SH-SY5Y (cell line): Measurements from ENCODE around the gene NRG3.

Source experiments
- GATA2 ChIP-seq: IDR thresholded peaks from 2 replicates; pipeline ENCODE4 v1.6.1; 2011; ENCODE audit warnings: mild to moderate bottlenecking, low read depth, low read length
- GATA3 ChIP-seq: IDR thresholded peaks from 2 replicates; pipeline ENCODE4 v1.6.1; 2011; ENCODE audit warnings: low read depth, mild to moderate bottlenecking, low read length, moderate library complexity

The NRG3 gene

DNA sequence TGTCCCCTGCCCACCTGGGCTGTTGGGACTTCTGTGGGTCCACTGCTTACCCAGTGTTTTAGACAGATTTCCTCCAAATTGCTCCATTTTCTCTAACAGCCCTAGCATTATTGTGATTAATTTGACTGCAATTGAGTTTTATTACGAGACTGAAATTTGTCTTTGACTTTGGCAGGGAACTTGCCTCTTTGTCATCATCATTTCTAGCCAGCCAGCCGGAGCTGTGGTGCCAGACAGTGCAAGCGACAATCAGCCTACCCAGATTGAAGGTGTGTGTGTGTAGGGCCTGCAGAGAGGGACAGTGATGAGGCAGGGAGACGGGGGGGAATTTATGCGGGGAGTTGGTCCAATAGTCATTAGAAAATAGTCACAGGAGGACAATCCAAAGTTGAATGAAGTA lies 743.0 kb downstream of the NRG3 start:
- TF ChIP-seq GATA3, result no peak
- TF ChIP-seq GATA2, result no peak

DNA sequence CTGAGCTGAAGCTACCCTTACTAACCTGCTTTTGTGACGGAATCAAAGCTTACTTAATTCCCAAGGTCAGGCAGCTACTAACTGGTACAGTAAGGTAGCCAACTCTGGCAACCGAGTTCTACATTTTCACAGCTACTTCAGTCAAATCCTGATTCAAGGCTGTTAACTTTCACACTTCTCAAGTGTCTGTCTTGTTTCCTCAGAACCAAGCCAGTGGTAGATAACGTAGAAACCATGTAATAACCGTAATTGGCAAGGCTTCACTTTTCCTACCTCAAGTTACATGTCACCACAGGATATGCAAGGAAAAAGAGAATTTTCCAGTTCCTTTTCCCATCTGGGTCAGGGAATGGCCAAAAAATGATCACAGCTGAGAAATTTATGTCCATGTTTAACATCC lies 746.7 kb downstream of the NRG3 start:
- no peak for TF ChIP-seq GATA3
- TF ChIP-seq GATA2, result no peak

DNA sequence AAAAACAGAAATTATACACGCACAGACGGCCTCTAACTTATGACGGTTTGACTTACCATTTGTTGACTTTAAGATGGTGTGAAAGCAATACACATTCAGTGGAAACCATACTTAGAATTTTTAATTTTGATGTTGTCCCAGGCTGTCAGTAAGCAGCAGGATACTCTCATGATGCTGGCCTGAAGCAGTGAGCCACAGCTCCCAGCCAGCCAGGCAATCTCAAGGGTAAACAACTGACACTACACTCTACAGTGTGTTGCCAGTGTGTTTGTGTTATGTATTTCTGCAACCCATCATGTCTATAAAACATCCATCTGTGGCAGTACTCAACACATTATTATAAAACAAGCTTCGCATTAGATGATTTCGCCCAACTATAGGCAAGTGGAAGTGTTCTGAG lies 747.5 kb downstream of the NRG3 start:
- TF ChIP-seq GATA2, result no peak
- no peak for TF ChIP-seq GATA3

DNA sequence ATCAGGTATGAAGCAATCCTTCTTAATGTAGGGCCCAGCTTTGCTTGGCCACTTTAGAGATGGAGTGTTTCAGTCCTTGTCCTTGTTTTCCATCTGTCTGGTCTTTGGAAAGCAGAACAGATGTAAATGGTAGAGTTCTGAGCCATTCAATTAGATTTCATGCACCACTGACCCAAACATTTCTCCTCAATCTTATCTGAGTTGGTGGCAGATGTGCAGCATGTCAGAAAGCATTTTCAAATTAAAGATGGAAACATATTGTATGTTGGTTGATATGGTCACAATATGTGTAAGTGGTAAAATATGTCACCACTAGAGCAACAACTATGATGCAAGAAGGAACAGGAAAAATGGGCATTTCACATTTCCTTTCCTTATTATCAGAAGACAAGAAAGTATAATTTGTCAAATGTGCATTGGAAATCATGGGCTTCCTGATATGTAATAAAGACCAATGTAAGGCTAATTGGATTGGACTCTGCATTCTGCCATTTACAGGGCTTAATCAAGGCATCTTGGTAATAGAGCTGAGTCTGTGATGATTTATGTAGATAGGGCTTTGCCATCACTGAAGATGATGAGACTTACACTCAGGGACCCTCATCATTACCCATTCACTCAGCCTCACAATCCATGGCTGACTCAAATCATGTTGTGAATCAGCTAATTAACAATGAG lies 750.7 kb downstream of the NRG3 start:
- TF ChIP-seq GATA3, result peak; percentile 91
- TF ChIP-seq GATA2, result peak; percentile 88

DNA sequence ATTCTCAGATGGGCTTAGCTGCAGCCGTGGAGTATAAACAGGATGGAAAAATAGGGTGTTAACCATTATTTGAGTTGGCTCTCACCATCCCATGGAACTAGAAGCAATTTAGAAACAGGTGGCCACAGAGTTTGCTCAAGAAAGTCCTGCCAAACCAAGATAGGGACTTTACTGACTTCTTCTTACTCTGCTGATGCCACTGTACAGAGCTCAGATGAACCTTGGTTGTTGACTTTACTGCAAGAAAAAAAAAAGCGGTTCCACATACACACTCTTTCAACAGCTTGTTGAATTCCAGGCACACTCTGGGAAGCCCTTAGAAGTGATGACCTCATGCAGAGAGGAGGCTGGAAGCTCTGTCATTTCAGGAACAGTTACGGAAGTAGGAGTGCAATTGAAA lies 753.4 kb downstream of the NRG3 start:
- TF ChIP-seq GATA2 (no peak), GATA3 (no peak)

DNA sequence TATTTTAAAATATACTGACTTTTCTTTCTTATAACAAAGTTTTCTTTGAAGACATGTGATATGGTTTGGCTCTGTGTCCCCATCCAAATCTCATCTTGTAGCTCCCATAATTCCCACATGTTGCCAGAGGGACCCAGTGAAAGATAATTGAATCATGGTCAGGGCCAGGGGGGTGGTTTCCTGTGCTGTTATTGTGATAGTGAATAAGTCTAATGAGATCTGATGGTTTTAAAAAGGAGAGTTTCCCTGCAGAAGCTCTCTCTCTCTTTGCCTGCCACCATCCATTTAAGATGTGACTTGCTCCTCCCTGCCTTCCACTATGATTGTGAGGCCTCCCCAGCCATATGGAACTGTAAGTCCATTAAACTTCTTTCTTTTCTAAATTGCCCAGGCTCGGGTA lies 768.1 kb downstream of the NRG3 start:
- TF ChIP-seq GATA3, result no peak
- no peak for TF ChIP-seq GATA2

DNA sequence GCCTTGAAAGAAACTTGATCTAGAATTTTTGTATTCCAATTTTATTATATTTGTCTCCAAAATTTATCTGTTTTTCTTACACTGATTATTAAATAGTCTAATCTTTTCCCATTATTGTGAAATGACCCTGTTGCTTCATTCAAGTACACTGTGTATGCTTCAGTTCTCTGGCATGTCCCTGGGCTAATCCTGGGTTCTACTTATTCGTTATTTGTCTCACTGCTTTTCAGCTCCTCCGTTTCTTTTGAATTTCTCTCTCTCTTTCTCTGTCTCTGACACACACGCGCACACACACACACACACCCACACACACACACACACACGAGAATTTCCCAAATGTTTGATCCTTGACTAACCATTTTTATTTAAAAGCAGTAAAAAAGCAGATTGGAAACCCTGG lies 768.6 kb downstream of the NRG3 start:
- TF ChIP-seq GATA2 (no peak), GATA3 (no peak)

DNA sequence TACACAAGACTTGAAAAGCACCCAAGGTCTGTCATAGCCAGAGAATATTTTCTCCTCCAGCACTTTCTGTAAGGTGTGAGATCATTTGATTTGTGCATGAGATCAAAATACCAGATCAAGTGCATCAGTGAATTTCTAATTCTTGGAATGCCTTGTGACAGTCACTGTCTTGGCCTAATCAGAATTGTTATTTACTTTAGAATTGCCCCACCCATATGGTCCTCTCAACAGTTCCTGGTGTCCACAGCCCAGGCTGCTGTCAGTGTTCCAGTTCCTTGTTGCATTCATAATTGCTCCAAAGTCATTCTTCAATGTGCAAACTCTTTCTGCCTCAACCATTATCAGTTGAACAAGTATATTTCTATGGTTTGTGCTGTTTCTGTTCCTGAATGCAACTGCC lies 770.2 kb downstream of the NRG3 start:
- TF ChIP-seq GATA2, result no peak
- no peak for TF ChIP-seq GATA3

DNA sequence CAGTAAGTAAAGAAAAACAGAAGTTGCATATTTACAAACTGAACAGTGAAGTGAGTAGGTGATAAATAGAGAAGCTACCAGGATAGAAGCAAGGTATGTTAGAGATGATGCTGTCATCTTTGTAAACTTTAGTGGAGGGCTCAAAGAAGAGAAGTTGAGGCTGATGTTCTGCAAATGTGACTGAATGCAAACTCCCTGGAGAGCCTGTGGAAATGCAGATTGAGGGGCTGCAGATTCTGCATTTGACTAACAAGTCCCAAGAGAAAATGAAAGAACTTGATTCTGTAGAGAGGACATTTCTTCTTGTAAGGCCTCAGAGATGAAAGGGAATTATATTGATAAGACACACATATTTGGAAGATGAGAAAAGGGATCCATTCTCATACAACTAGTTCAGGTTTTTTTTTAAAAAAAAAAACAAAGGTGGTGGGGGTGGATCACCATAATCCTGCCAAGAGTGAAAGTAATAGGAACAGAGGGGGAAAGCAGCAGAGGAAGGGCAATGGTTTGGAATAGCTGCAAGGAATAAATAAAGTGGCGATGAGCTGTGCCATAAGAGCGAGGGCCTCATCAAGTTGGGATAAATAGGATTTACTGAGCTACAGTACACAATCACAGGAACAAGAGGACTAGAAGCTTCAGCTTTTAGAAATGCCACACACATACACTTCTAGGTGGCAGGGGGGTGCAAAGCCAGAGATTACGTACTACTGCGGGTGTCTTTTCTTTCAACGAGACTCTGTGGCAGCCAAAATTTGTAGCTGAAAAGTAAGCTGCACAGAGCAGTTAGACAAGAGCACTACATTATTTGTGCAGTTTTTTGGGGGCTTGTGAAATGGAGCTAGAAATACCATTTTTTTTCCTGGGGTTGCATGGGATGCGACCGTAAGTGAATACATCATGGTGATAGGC lies 778.5 kb downstream of the NRG3 start:
- TF ChIP-seq GATA3 (no peak), GATA2 (no peak)

DNA sequence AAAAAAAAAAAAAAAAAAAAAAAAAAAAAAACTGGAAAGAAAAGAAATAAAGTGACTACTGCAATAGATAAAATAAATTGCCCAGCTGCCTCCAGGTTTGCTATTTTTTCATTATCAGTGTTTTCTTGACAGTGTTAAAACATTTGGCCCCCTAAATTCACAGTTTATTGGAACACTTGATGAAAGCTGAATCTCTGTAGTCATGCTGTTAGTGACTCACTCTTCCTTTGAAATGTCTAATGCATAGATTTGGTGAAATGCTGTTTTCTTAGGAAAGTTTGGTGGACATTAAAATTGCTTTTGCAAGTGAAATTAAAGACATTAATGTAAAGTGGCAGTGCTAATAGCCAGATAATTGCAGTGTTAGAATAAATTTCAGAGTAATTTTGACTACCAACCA lies 785.2 kb downstream of the NRG3 start:
- no peak for TF ChIP-seq GATA2

DNA sequence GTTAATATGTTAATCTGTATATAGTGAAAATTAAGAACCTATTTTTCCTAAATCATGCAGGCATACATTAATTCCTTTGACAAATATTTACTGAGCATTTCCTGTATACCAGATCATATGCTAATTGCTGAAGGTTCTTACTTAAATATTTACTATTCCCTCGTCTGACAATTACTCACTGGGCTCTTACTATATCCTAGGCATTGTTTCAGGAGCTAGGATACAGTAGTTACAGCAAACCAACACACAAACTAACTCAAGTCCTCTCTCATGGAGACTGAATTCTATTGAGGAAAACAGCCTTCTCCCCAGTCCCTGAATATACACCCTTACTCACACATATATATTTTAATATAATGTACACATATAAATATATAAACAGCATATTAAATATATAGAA lies 786.0 kb downstream of the NRG3 start:
- TF ChIP-seq GATA2 (no peak), GATA3 (no peak)

DNA sequence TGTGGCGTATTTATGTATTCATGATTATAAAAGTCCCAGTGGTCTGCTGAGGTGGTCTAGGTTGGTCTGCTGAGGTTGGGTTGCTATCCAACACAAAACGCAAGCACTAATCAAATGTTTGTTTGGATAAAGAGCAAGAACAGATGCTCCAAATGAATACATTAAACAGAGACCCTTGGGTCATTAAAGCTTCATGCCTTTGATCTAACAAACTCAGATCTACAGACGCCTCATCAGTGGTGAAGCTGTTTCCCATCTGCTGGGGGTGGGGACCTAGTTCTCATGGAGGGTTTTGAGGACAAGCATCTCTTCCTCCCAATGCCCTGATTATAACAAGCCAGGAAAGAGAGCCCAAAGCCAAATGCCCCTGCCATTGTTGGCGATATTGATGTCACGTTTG lies 786.7 kb downstream of the NRG3 start:
- TF ChIP-seq GATA3 (no peak), GATA2 (no peak)

DNA sequence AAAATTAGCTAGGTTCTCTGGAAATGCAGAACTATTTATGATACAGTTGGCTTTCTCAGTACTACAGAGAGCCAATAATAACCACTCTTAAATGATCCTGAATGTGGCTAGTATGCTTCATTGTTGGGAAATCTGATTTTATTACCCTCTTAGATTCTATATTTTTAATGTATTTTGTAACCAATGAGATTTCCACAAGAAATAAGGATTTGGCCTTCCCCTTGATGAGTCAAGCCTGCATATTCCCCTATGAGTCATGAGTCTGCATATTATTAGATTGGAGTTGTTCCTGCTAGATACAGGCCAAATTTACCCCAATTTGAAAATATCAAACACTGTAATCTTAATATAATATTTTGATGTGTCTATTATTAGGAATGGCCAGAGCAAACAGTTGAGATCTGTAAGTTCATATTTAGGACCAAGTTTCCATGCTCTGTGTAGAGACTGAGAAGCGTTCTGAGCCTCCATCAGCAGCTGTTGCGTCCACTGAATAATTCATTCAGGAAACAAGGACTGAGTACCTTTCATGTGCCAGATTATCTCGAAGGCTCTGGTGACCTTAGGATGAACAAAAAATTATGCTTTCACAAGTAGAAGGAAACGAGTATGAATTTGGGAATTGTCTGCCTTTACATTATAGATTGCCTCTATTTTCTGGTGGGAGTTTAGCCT lies 793.4 kb downstream of the NRG3 start:
- TF ChIP-seq GATA2 (no peak), GATA3 (no peak)

DNA sequence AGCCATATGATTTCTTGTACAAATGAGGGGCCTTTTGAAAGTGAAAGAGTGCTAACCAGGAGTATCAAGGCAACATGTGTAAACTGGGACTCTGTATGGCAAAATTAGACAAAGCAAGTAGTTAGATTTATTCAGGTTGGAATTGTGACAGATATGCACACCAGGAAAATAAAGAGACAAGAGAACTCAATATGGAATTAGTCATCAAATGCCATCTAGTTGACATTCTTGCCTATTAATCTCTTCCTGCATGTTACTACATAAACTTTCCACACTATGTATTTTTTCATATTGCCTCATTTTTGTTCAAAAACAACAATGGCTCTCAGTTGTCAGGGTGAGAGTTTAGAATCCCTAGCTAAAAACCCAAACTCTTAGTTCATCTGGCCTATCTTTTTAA lies 799.0 kb downstream of the NRG3 start:
- no peak for TF ChIP-seq GATA3
- TF ChIP-seq GATA2, result no peak

DNA sequence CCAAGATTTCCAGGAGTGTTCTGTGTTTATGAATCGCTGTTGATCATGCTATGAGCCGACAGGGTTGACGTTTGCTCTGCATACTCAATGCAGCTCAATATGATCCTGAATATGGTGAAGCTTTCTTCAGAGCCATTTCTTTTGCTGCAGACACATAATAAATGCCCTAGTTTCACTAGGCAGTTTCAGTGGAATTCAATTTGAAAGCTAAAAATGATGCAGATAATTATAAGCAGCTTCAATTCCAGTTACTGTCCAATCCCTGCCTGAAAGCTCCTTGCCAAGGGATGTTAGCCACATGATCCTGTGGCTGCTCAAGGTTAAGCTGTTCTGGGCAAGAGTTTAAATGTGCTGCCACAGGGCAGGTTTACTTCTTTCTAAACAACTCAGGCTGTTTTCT lies 805.6 kb downstream of the NRG3 start:
- no peak for TF ChIP-seq GATA2
- no peak for TF ChIP-seq GATA3

DNA sequence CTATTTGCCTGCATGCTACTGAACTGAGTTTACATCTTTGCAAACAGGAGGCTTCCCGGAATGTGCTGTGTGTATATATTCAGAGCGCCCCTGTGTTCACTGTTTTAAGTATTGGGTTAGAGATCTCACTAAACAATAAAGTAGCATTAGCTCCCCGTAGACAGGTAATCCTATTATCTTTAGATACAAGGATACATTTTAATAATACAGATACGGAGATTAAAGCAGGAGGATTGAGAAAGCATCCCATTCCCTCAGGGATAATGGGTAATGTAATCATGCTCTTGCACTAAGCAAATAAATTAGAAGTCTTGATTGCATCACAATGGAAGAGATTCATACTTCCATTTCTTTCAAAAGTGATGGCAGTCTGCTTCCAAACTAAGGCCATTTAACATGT lies 809.0 kb downstream of the NRG3 start:
- TF ChIP-seq GATA3 (0 out of 2 replicates have a peak, but pooled peaks have one; percentile 29), GATA2 (peak; percentile 5; the same call in 1 of the 2 replicates)
